Astrocyte of the spinal cord (primary cell): Measurements from ENCODE around the gene TUBB4A.

Source experiments
- DNase-seq: peaks from one replicate; pipeline ENCODE4 v3.0.0; 2011; ENCODE audit warnings: low read depth, low spot score
- H3K4me3 ChIP-seq: 2 replicates; pipeline ENCODE4 v1.5.1; 2011; ENCODE audit warnings: low read depth, mild to moderate bottlenecking, low read length, moderate library complexity
- CTCF ChIP-seq: IDR thresholded peaks from 2 replicates; pipeline ENCODE4 v1.5.1; 2012; ENCODE audit warnings: low read depth, mild to moderate bottlenecking, low read length, inconsistent platforms
- in situ Hi-C: cut with HindIII; loops from 2 replicates; pipeline ENCODE4 v1.10.0; 2017; ENCODE audit warnings: low sequenced_read_pairs

The TUBB4A gene

GRCh38 chr19:6482343-6482686 is 19.8 kb downstream of the TUBB4A start:
- in situ Hi-C loops, result no loop called here
- no peak for DNase-seq
- H3K4me3 ChIP-seq, result no peak overlapping the region
- no peak for TF ChIP-seq CTCF

GRCh38 chr19:6481541-6482342 is 20.4 kb downstream of the TUBB4A start, which contains the start of gene DENND1C:
DENND1C (minus strand) TSS chr19:6481787; CDS start chr19:6481695, 92 bp downstream.
- H3K4me3 ChIP-seq, result no peak within 1 kb of the TSS
- in situ Hi-C loops, result no loop called here
- DNase-seq, result no peak
- peak; percentile 58 for TF ChIP-seq CTCF

GRCh38 chr19:6480848-6481415 is 21.2 kb downstream of the TUBB4A start:
- no peak overlapping the region for H3K4me3 ChIP-seq
- in situ Hi-C loops, result no loop called here
- no peak for TF ChIP-seq CTCF
- no peak for DNase-seq

GRCh38 chr19:6479836-6480398 is 22.2 kb downstream of the TUBB4A start:
- no peak for DNase-seq
- in situ Hi-C loops, result no loop called here
- no peak overlapping the region for H3K4me3 ChIP-seq
- TF ChIP-seq CTCF, result no peak

- TF ChIP-seq CTCF, result no peak
- in situ Hi-C loops, result no loop called here
- no peak for DNase-seq
- no peak overlapping the region for H3K4me3 ChIP-seq
These were observed 23.3 kb downstream of the TUBB4A start for GRCh38 chr19:6478815-6479214.

GRCh38 chr19:6476896-6477431 is 25.1 kb downstream of the TUBB4A start:
- no peak for TF ChIP-seq CTCF
- DNase-seq, result no peak
- H3K4me3 ChIP-seq, result peak overlapping the region; percentile 7
- in situ Hi-C loops, result no loop called here
